ENCODE measurements around the gene LRRC8E. TPM values are rescaled to one million over a fixed set of nuclear protein-coding genes. Genes with fewer than 3 reads are reported as not detected.

LRRC8E gene
- total and polyA plus RNA-seq, 2 of the 8 experiments (the other 6 are each of a cell fraction or from before 2014, with no cell fraction given): 2.7 to 2.9 TPM

DNA sequence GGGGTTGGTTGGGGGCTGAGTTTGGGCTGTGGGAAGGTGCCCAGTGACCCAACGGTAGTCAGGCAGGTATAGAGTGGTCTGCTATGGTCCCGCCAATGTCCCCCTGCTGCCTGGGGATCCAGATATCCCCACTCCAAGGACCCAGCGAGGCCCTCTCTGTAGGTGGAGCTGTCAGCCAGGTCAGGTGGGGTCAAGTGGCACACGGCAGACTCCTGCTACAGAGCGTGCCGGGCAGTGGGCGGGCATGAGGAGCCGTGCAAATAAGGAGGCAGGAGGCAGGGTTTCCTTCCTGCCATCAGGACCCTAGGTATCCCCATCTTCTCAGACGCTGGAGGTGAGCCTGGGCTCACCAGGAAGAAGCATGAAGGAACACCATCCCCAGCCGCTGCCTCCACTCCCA lies 43.4 kb upstream of the LRRC8E start (continued):
- TF ChIP-seq, protein P1, sequence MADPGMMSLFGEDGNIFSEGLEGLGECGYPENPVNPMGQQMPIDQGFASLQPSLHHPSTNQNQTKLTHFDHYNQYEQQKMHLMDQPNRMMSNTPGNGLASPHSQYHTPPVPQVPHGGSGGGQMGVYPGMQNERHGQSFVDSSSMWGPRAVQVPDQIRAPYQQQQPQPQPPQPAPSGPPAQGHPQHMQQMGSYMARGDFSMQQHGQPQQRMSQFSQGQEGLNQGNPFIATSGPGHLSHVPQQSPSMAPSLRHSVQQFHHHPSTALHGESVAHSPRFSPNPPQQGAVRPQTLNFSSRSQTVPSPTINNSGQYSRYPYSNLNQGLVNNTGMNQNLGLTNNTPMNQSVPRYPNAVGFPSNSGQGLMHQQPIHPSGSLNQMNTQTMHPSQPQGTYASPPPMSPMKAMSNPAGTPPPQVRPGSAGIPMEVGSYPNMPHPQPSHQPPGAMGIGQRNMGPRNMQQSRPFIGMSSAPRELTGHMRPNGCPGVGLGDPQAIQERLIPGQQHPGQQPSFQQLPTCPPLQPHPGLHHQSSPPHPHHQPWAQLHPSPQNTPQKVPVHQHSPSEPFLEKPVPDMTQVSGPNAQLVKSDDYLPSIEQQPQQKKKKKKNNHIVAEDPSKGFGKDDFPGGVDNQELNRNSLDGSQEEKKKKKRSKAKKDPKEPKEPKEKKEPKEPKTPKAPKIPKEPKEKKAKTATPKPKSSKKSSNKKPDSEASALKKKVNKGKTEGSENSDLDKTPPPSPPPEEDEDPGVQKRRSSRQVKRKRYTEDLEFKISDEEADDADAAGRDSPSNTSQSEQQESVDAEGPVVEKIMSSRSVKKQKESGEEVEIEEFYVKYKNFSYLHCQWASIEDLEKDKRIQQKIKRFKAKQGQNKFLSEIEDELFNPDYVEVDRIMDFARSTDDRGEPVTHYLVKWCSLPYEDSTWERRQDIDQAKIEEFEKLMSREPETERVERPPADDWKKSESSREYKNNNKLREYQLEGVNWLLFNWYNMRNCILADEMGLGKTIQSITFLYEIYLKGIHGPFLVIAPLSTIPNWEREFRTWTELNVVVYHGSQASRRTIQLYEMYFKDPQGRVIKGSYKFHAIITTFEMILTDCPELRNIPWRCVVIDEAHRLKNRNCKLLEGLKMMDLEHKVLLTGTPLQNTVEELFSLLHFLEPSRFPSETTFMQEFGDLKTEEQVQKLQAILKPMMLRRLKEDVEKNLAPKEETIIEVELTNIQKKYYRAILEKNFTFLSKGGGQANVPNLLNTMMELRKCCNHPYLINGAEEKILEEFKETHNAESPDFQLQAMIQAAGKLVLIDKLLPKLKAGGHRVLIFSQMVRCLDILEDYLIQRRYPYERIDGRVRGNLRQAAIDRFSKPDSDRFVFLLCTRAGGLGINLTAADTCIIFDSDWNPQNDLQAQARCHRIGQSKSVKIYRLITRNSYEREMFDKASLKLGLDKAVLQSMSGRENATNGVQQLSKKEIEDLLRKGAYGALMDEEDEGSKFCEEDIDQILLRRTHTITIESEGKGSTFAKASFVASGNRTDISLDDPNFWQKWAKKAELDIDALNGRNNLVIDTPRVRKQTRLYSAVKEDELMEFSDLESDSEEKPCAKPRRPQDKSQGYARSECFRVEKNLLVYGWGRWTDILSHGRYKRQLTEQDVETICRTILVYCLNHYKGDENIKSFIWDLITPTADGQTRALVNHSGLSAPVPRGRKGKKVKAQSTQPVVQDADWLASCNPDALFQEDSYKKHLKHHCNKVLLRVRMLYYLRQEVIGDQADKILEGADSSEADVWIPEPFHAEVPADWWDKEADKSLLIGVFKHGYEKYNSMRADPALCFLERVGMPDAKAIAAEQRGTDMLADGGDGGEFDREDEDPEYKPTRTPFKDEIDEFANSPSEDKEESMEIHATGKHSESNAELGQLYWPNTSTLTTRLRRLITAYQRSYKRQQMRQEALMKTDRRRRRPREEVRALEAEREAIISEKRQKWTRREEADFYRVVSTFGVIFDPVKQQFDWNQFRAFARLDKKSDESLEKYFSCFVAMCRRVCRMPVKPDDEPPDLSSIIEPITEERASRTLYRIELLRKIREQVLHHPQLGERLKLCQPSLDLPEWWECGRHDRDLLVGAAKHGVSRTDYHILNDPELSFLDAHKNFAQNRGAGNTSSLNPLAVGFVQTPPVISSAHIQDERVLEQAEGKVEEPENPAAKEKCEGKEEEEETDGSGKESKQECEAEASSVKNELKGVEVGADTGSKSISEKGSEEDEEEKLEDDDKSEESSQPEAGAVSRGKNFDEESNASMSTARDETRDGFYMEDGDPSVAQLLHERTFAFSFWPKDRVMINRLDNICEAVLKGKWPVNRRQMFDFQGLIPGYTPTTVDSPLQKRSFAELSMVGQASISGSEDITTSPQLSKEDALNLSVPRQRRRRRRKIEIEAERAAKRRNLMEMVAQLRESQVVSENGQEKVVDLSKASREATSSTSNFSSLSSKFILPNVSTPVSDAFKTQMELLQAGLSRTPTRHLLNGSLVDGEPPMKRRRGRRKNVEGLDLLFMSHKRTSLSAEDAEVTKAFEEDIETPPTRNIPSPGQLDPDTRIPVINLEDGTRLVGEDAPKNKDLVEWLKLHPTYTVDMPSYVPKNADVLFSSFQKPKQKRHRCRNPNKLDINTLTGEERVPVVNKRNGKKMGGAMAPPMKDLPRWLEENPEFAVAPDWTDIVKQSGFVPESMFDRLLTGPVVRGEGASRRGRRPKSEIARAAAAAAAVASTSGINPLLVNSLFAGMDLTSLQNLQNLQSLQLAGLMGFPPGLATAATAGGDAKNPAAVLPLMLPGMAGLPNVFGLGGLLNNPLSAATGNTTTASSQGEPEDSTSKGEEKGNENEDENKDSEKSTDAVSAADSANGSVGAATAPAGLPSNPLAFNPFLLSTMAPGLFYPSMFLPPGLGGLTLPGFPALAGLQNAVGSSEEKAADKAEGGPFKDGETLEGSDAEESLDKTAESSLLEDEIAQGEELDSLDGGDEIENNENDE (IDR thresholded peaks at IDR 0.05; ENCODE audit: insufficient replicate concordance, low read length): no peak
- TF ChIP-seq RAD21 (IDR thresholded peaks at IDR 0.05 in 1 of 2, conservative IDR thresholded peaks at IDR 0.05 in 1 of 2; ENCODE audit: low read depth in 2 of 2, low read length in 2 of 2): no peak
- no peak for TF ChIP-seq BCL11A (IDR thresholded peaks at IDR 0.05; ENCODE audit: low read depth in 2 of 2, low read length in 2 of 2)
- TF ChIP-seq TBP (IDR thresholded peaks at IDR 0.05; ENCODE audit: low read depth, low read length): no peak
- no peak for TF ChIP-seq KDM5A (IDR thresholded peaks at IDR 0.05; ENCODE audit: low read length)
- TF ChIP-seq KDM1A (IDR thresholded peaks at IDR 0.05; ENCODE audit: borderline replicate concordance, low read length): no peak
- no peak for TF ChIP-seq POU5F1 (IDR thresholded peaks at IDR 0.05; ENCODE audit: low read depth, low read length)
- TF ChIP-seq CBX5 (IDR thresholded peaks at IDR 0.05; ENCODE audit: low read depth, low read length): no peak
- TF ChIP-seq TCF12 (IDR thresholded peaks at IDR 0.05; ENCODE audit: low read depth, low read length): no peak
- no peak for TF ChIP-seq HDAC2 (IDR thresholded peaks at IDR 0.05; ENCODE audit: borderline replicate concordance in 1 of 2, low read depth in 2 of 2, low read length in 2 of 2)

Data from H1 (cell line).